LNCaP clone FGC (cell line): ENCODE data around the gene GTPBP8.

Source experiments
- DNase-seq: peaks from one replicate; pipeline ENCODE4 v3.0.0-alpha.2; 2011; ENCODE audit warnings: low read depth
- H3K4me3 ChIP-seq: 2 replicates; pipeline ENCODE4 v1.5.1; 2011; ENCODE audit warnings: mild to moderate bottlenecking, low read depth, low read length, control low read depth
- TF ChIP-seq, protein P1 (sequence below): IDR thresholded peaks from 2 replicates; pipeline ENCODE4 v1.5.1; 2012; ENCODE audit warnings: mild to moderate bottlenecking; ENCODE audit not compliant: control insufficient read depth, insufficient read depth; ENCODE audit errors: extremely low read depth

Gene GTPBP8

DNA sequence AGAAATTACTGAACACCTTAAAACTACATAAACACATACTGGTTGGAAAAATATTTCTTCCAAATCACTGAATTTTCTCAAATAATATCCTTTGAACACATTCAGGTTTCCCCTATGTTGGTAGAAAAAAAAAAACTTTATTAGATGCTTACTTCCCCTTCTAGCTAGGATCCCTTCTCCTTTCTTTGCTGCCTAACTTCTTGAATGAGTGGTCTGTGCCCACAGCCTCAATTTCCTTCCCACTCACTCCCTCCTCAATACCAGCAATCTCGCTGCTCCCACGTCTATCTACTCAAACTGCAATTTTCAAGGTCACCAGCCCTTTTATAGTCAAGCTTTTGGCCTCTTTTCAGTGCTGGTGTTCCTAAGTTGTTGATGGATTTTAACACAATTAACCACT is 24.2 kb upstream of the GTPBP8 start:
- TF ChIP-seq, protein P1, sequence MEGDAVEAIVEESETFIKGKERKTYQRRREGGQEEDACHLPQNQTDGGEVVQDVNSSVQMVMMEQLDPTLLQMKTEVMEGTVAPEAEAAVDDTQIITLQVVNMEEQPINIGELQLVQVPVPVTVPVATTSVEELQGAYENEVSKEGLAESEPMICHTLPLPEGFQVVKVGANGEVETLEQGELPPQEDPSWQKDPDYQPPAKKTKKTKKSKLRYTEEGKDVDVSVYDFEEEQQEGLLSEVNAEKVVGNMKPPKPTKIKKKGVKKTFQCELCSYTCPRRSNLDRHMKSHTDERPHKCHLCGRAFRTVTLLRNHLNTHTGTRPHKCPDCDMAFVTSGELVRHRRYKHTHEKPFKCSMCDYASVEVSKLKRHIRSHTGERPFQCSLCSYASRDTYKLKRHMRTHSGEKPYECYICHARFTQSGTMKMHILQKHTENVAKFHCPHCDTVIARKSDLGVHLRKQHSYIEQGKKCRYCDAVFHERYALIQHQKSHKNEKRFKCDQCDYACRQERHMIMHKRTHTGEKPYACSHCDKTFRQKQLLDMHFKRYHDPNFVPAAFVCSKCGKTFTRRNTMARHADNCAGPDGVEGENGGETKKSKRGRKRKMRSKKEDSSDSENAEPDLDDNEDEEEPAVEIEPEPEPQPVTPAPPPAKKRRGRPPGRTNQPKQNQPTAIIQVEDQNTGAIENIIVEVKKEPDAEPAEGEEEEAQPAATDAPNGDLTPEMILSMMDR: no peak
- DNase-seq: no peak
- no peak overlapping the region for H3K4me3 ChIP-seq

DNA sequence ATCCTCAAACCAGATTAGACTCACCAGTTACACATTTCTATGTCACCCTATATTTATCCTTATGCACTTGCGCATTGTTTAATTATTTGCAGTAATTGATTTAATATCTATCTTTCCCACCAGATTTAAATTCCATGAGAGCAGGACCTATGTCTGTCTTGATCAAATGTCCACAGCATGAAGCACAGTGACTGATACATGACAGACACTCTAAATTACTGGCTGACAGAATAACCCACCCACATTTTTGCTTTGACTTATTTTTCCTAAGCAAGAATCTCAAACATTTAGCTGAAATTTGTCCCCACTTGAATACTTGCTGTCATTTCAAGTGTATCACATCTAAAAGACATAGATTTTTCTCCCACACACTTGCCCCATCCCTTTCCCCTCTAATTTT is 23.4 kb upstream of the GTPBP8 start:
- no peak for DNase-seq
- no peak overlapping the region for H3K4me3 ChIP-seq
- TF ChIP-seq, protein P1: no peak

DNA sequence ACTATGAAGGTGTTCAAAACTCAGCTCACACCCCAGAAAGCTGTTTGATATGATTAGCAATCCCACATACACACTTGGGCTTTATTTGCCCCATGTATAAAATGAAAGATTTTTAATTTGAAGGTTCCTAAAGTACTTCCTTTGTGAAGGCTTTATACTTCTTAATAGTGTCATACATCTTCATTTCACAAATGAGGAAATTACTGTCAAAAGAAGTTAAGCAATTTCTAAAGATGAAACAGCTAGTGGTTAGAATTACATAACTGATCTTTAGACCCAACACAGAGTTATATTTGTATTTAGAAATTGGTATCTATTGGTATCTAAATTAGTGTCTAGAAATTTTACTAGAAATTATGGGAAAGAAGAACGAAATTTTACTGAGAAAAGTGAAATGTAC is 23.0 kb upstream of the GTPBP8 start:
- no peak overlapping the region for H3K4me3 ChIP-seq
- TF ChIP-seq, protein P1: no peak
- no peak for DNase-seq

DNA sequence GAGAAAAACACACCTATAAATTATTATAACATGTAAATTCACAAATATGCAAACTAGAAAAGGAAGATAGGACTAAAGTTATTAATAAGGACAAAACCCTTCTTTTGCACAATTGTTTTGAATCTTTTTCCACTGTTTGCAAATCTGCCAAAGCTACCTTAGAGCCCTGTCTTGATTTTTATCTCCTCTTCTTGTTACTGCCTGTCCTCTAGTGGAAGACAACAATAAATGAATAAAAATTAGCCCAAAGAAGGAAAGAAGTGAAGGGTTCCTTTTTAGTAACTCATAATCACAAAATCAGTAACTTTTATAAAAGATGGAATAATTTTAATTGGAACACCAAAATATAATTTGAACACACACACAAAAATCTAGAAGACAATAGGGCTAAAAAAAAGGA is 18.6 kb upstream of the GTPBP8 start:
- DNase-seq: no peak
- TF ChIP-seq, protein P1: no peak
- H3K4me3 ChIP-seq: no peak overlapping the region

DNA sequence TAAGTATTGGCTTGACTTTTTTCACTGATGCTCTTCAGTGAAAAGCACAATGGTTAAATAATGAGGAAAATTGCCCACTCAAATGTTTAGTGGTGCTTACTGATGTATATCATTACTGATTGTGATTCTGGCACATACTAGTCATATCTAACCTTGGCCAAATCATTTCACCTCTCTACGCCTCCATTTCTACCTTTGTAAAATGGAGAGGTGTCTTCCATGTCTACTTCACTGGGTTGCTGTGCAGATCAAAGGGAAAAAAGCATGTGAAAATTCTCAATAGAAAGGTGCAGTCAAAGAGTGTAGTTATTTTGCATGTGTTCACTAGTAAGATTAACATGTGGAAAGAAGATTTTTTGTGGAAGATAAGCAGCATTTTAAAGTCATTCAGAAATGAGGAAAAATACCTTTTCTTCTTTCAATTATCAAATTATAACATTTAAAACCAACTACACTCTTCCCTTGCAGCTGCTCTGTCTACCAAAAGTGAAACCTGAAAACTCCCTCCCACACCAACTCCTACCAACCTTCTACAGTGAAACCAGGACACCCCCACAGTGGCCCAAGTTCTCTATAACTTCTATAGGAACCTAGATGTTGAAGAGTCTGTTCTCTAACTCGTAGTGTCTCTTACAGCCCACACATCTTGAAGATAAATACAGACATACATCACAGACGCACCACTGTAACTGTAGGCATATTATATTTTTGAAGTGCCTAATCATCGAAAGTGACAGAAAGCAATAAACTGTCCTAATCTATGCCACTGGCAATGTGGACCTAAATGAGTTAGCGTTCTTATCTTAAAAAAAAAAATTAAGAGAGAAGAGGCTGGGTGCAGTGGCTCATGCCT is 17.2 kb upstream of the GTPBP8 start:
- H3K4me3 ChIP-seq: no peak overlapping the region
- no peak for DNase-seq
- TF ChIP-seq, protein P1: no peak

DNA sequence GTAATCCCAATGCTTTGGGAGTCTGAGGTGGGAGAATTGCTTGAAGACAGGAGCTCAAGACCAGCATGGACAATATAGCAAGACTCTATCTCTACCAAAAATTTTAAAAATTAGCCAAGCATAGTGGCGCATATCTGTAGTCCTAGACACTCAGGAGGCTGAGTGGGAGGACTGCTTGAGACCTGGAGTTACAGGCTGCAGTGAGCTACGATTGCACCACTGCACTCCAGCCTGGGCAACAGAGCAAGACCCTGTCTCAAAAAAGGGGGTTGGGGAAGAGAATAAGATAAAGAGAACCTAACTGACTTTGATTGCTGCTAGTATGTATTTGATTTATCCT is 16.6 kb upstream of the GTPBP8 start:
- no peak overlapping the region for H3K4me3 ChIP-seq
- TF ChIP-seq, protein P1: no peak
- DNase-seq: no peak

DNA sequence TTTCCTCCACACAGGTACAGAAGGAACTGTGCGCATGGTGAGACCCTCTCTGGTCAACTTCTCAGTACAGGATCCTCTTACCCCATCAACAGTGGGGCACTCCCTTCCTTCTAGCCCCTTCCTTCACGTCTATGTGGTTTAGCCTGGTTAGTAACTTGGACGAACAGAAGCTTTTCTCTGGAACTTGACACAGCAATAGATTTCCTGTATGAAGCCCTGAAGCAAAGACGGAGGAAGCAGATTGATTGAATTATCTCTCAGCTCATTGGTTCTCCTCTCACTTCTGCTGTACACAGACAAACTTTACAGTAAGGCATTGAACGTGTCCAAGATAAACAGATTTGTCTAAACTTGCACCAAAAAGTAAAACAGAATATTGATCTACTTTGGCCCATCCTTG is 15.9 kb upstream of the GTPBP8 start, which contains the start of gene CD200R1:
TSS of gene CD200R1 (minus strand) at position 210 of the 400 bp plus-strand sequence. CDS start 246 bp downstream, outside the sequence.
- no peak for DNase-seq
- TF ChIP-seq, protein P1: no peak
- H3K4me3 ChIP-seq: no peak within 1 kb of the TSS
